ENCODE data around the gene TMEM94.

- TF ChIP-seq USF2 (CRISPR knock-in tag; IDR thresholded peaks at IDR 0.05) (no peak), ATF3 (IDR thresholded peaks at IDR 0.05) (no peak), ATF3 (CRISPR knock-in tag; conservative IDR thresholded peaks at IDR 0.05) (no peak), L3MBTL2 (IDR thresholded peaks at IDR 0.05) (no peak), CTCF (IDR thresholded peaks at IDR 0.05 in 2 of 3, conservative IDR thresholded peaks at IDR 0.05 in 1 of 3; ENCODE audit: insufficient read depth in 2 of 3, low read depth in 1 of 3, low read length in 3 of 3) (no peak), HSF4 (CRISPR knock-in tag; IDR thresholded peaks at IDR 0.05; ENCODE audit: borderline replicate concordance) (no peak)
Observed at GRCh38 chr17:75501378-75502071, 45.1 kb downstream of the TMEM94 start.
